Subcutaneous adipose tissue (tissue), 4 donors: ENCODE data around the gene C1orf74. TPM values are rescaled to one million over a fixed set of nuclear protein-coding genes. Genes with fewer than 3 reads are reported as not detected.

Experiments used
- CTCF ChIP-seq: fragments of 450-650 bp; IDR thresholded peaks from one replicate; pipeline ENCODE4 v1.5.1; 2016; ENCODE audit warnings: low read depth, mild to moderate bottlenecking, control low read depth, antibody characterized with exemption, moderate library complexity
- total RNA-seq, 4 donors: library from RNA; depleted of rRNA; stranded (reverse); fragments of >200 nt; gene quantifications; one replicate each; pipeline ENCODE4 v1.1.0, GENCODE V29; 2016

C1orf74 gene
- total RNA-seq, 4 donors from 2014 or later = 1.1 to 2.0 (median 1.4) TPM

GRCh38 chr1:209815490-209815889 is 31.1 kb upstream of the C1orf74 start:
- TF ChIP-seq CTCF = no peak

- TF ChIP-seq CTCF = no peak
Observed at GRCh38 chr1:209813902-209814301, 29.5 kb upstream of the C1orf74 start.

GRCh38 chr1:209810783-209811182 is 26.4 kb upstream of the C1orf74 start:
- TF ChIP-seq CTCF = no peak

GRCh38 chr1:209809611-209810010 is 25.3 kb upstream of the C1orf74 start:
- TF ChIP-seq CTCF = no peak

DNA sequence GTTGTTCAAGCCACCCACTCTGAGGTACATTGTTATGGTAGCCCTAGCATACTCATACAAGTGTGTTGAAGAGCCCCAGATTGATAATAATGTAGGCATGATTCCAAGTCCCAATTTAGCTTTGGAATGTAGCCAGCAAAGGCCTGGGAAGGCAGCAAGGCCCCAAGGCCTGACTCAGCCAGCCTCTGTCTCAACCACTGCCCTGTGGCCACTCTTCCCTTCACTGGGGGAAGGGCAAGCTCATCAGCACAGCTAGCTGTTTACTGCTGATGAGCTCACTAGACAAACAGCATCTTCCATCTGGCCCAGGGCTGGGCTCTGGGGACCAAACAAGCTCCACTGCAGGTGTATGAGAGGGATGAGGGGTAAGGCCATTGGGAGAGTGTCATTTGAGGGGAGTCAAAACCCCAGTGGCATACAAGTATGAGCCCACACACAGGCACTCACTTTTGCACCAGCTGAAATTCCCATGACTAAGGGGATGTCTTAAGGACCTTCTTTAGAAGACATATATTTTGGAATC is 23.8 kb upstream of the C1orf74 start:
- no peak for TF ChIP-seq CTCF

- TF ChIP-seq CTCF = no peak
Observed at GRCh38 chr1:209807509-209807908, 23.1 kb upstream of the C1orf74 start.

DNA sequence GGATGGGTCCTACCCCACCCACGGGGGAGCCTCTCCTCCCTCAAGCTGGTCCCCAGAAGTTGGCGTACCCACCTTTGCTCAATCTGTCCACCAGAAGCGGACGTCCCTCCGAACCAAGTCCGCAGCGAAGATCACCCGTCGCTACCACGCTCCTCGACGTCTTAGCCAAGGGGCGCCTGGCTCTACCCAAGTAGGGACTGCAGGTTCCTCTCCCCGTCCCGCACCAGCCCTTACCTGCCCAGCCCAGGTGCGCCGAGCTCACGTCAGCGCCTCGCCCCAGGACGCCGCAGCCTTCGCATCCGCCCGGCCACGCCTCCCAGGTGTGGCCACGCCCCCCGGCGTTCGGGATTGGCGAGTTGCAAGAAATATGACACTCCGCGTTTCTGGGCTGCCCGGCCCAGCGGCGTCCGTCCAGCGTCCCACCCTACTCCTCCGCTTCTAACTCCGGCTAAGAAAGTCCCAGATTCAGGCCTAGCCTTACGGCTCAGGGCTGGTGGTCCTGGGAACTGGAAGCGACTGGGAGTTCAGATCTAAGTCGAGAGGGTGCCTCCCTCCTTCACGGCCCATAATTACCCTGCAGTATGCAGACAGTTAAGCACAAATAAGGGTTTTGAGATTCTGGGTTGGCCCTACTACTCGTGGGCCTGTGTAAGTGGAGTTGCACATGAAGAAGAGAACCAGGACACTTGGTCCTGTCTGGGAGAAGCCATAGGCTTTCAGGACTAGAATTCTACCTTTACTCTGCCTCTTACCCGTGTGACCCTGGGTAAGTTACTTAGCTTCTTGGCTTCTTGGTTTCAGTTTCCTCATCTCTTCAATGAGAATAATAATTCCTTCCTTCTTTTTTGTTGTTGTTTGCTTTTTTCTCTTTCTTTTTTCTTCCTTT is 21.8 kb upstream of the C1orf74 start, which contains the start of gene IRF6:
Gene IRF6, minus strand, starts transcription at position 268 of the 886 bp plus-strand sequence. CDS start 4,729 bp downstream, outside the sequence.
- TF ChIP-seq CTCF = no peak
